Mucosa of descending colon (tissue), 3 donors: Measurements from ENCODE around the gene ERC1. TPM values are rescaled to one million over a fixed set of nuclear protein-coding genes. Genes with fewer than 3 reads are reported as not detected.

Source experiments
- ATAC-seq: fragments of 200-7000 bp; cut with Tn5 transposase; one replicate; pipeline ENCODE4 v1.9.1; 2020; ENCODE audit warnings: mild to moderate bottlenecking, moderate library complexity
- DNase-seq, 3 donors: peaks; one replicate each; pipeline ENCODE4 v3.0.0-alpha.2; 2020
- H3K36me3 ChIP-seq: fragments of 200-600 bp; one replicate; pipeline ENCODE4 v1.8.0; 2021; ENCODE audit warnings: low read depth, mild to moderate bottlenecking
- H3K4me1 ChIP-seq: fragments of 200-600 bp; one replicate; pipeline ENCODE4 v1.8.0; 2021; ENCODE audit warnings: low read depth, mild to moderate bottlenecking
- H3K4me3 ChIP-seq: fragments of 200-600 bp; one replicate; pipeline ENCODE4 v1.8.0; 2021; ENCODE audit warnings: mild to moderate bottlenecking
- H3K9me3 ChIP-seq: fragments of 200-600 bp; one replicate; pipeline ENCODE4 v1.8.0; 2021; ENCODE audit warnings: mild to moderate bottlenecking
- intact Hi-C, 2 donors: fragments of 100-400 bp; cut with DNase I in 1 of 2; cut with micrococcal nuclease in 1 of 2; formaldehyde crosslinking; loops; one replicate each; pipeline versions ENCODE4 v1.11.0 to v1.11.1; 2022; cut with DNase I, micrococcal nuclease
- total RNA-seq, 3 donors: library from RNA; stranded (reverse); fragmentation: NEBNext Ultra II Directional in 2 of 3; extraction: Animal tissue kit (Norgen Biotek cat#: 25700) in 2 of 3; gene quantifications; one replicate each; pipeline versions ENCODE4 v1.2.1 to v1.2.4, GENCODE V29; 2021 to 2023
- TF ChIP-seq, protein P1 (sequence below): fragments of 200-600 bp; IDR thresholded peaks from one replicate; pipeline ENCODE4 v1.8.0; 2022; ENCODE audit warnings: antibody characterized with exemption, mild to moderate bottlenecking
- donor health status: DM: no; HTN: no; CAD: no; lungs with moderate emphysema.
- donor health status: DM: no; HTN: no; CAD: no.
- donor health status: DM: no; HTN: yes; CAD: no.

ERC1 gene
- total RNA-seq, 3 donors from 2014 or later: 42.6 to 76.3 (median 49.6) TPM

GRCh38 chr12:1171657-1172408, 180.8 kb downstream of the ERC1 start:
- TF ChIP-seq, protein P1, sequence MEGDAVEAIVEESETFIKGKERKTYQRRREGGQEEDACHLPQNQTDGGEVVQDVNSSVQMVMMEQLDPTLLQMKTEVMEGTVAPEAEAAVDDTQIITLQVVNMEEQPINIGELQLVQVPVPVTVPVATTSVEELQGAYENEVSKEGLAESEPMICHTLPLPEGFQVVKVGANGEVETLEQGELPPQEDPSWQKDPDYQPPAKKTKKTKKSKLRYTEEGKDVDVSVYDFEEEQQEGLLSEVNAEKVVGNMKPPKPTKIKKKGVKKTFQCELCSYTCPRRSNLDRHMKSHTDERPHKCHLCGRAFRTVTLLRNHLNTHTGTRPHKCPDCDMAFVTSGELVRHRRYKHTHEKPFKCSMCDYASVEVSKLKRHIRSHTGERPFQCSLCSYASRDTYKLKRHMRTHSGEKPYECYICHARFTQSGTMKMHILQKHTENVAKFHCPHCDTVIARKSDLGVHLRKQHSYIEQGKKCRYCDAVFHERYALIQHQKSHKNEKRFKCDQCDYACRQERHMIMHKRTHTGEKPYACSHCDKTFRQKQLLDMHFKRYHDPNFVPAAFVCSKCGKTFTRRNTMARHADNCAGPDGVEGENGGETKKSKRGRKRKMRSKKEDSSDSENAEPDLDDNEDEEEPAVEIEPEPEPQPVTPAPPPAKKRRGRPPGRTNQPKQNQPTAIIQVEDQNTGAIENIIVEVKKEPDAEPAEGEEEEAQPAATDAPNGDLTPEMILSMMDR: no peak
- no peak overlapping the region for H3K4me3 ChIP-seq
- no peaks in the 10 kb centered on the region for H3K9me3 ChIP-seq
- ATAC-seq (peak; percentile 35), DNase-seq (peak in 1 of 3 donors; percentile 15)
- intact Hi-C loops: no loop called here
- H3K4me1 ChIP-seq: no peaks in the 10 kb centered on the region
- no peaks in the 10 kb centered on the region for H3K36me3 ChIP-seq

DNA sequence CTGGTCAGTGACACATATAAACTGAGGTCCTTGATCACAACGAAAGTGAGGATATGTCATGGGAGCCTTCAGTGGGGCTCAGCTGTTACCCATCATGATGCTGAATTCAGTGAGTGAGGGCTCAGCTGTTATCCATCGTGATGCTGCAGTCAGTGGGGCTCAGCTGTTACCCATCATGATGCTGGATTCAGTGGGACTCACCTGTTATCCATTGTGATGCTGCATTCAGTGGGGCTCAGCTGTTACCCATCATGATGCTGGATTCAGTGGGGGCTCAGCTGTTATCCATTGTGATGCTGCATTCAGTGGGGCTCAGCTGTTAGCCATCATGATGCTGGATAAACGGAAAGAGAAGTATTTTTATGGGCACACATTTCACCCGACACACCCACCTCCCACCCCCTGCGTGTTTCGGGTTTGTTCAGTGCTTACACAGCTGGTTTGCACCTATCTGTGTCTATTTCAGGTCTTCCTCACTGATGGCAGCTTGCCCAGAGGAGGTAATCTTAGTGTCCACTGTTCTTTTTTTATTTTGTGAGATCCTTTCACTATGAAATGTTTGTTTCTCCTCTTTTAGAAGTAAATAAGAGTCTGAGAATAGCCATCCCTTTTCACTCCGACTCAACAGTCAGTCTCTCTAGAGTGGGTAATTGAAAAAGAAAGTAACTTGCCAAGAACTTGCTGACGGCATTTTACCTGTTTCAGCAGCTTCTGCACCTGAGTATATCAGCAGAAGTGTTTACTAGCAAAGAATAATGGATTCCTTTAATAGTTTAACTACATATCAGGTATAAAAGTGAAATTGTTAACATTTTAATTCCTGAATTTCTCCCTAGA, 183.0 kb downstream of the ERC1 start:
- Histone ChIP-seq H3K4me3 (no peak overlapping the region), H3K36me3 (no peaks in the 10 kb centered on the region), H3K4me1 (no peaks in the 10 kb centered on the region), H3K9me3 (no peaks in the 10 kb centered on the region)
- ATAC-seq (no peak), DNase-seq (peak in 1 of 3 donors; percentile 9)
- intact Hi-C loops: no loop called here
- TF ChIP-seq, protein P1: no peak

GRCh38 chr12:1174659-1175058, 183.6 kb downstream of the ERC1 start:
- DNase-seq: no peak
- TF ChIP-seq, protein P1: no peak
- no peak for ATAC-seq
- no peaks in the 10 kb centered on the region for H3K4me1 ChIP-seq
- H3K36me3 ChIP-seq: no peaks in the 10 kb centered on the region
- no peak overlapping the region for H3K4me3 ChIP-seq
- no peaks in the 10 kb centered on the region for H3K9me3 ChIP-seq
- intact Hi-C loops: no loop called here

- ATAC-seq: no peak
- intact Hi-C loops: no loop called here
Measured at GRCh38 chr12:1176191-1176590, 185.2 kb downstream of the ERC1 start.

DNA sequence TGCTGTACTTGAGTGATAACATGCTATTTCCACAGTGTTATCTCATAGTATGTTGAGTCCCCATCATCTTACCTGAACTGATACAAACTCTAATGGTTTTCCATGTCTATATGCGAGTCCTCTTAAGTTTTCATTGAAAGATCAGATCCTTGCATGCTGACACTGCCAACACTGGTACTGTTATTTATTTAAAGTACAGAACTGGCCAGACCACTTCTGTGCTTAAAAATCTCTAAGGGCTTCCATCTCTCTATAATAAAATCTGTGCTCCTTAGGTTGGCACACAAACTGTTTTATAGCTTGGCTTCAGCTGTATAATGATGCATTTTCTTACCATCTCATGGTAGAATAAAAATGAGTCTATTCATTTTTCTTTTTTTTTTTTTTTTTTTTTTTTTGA, 188.1 kb downstream of the ERC1 start:
- Histone ChIP-seq H3K4me1 (no peaks in the 10 kb centered on the region), H3K9me3 (no peaks in the 10 kb centered on the region), H3K4me3 (no peak overlapping the region), H3K36me3 (no peaks in the 10 kb centered on the region)
- no peak for DNase-seq
- TF ChIP-seq, protein P1: no peak
- ATAC-seq: no peak
- intact Hi-C loops: no loop called here

More at GRCh38 chr12:1176191-1176590, 185.2 kb downstream of the ERC1 start:
- Histone ChIP-seq H3K9me3 (no peaks in the 10 kb centered on the region), H3K4me1 (no peaks in the 10 kb centered on the region), H3K36me3 (no peaks in the 10 kb centered on the region), H3K4me3 (no peak overlapping the region)
- TF ChIP-seq, protein P1: no peak
- no peak for DNase-seq
